HAP-1 (cell line): ENCODE measurements around the gene IL9.
"Not testable (repeated sequence)": the region's sequence is repeated elsewhere in the genome, so short reads cannot be mapped to it uniquely, and the experiment has no call there.

Experiments used
- DNase-seq, 2 experiments: peaks; one replicate each; pipeline ENCODE4 v3.0.0-alpha.2; 2016 to 2020; ENCODE audit warnings: low spot score in 2 of 2
- H3K27me3 ChIP-seq: fragments of 250-450 bp; sonication (Bioruptor Pico); 2 replicates; pipeline ENCODE4 v1.5.1; 2020; ENCODE audit warnings: low read depth, mild to moderate bottlenecking, moderate library complexity
- H3K36me3 ChIP-seq: fragments of 250-450 bp; sonication (Bioruptor Pico); replicated peaks from 2 replicates; pipeline ENCODE4 v1.5.1; 2020; ENCODE audit warnings: mild to moderate bottlenecking
- H3K4me1 ChIP-seq: fragments of 250-450 bp; sonication (Bioruptor Pico); 2 replicates; pipeline ENCODE4 v1.5.1; 2020; ENCODE audit warnings: mild to moderate bottlenecking
- H3K4me3 ChIP-seq: fragments of 250-450 bp; sonication (Bioruptor Pico); 2 replicates; pipeline ENCODE4 v1.5.1; 2020; ENCODE audit warnings: mild to moderate bottlenecking, moderate library complexity
- H3K9me3 ChIP-seq: fragments of 250-450 bp; sonication (Bioruptor Pico); 2 replicates; pipeline ENCODE4 v1.5.1; 2020; ENCODE audit warnings: mild to moderate bottlenecking, moderate library complexity
- in situ Hi-C: fragments of 300-500 bp; cut with MboI; formaldehyde crosslinking; loops from 3 replicates; pipeline ENCODE4 v1.14.3; 2020; ENCODE audit warnings: low sequenced_read_pairs, inconsistent platforms, mixed read lengths

The IL9 gene

DNA sequence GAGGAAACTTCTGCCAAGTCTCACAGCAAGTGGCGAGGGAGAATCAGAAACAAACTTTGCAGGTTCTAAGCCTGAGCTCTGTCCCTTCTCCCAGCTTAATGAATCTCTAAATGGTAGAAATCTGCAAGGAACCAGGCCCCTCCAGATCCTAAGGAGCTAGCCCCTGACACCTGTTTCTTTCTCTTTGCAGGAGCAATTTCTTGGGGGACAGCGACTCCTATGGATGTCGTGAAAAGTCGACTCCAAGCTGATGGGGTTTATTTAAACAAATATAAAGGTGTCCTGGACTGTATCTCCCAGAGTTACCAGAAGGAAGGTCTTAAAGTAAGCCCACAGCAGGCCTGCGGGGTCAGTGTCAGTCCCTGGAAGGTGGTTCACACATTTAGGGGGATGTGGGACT is 21.8 kb downstream of the IL9 start:
- DNase-seq = no peak
- in situ Hi-C loops = no loop called here
- no peaks in the 10 kb centered on the region for H3K4me1 ChIP-seq
- H3K9me3 ChIP-seq = no peaks in the 10 kb centered on the region
- no peak overlapping the region for H3K4me3 ChIP-seq
- no peaks in the 10 kb centered on the region for H3K36me3 ChIP-seq
- H3K27me3 ChIP-seq = peaks cover 2% of the 10 kb centered on the region; the same call in 1 of the 2 replicates

GRCh38 chr5:135871268-135871915 is 24.2 kb downstream of the IL9 start:
- no peak overlapping the region for H3K4me3 ChIP-seq
- in situ Hi-C loops = no loop called here
- no peaks in the 10 kb centered on the region for H3K9me3 ChIP-seq
- peaks cover 2% of the 10 kb centered on the region; the same call in 1 of the 2 replicates for H3K27me3 ChIP-seq
- H3K36me3 ChIP-seq = no peaks in the 10 kb centered on the region
- no peaks in the 10 kb centered on the region for H3K4me1 ChIP-seq
- DNase-seq = no peak

DNA sequence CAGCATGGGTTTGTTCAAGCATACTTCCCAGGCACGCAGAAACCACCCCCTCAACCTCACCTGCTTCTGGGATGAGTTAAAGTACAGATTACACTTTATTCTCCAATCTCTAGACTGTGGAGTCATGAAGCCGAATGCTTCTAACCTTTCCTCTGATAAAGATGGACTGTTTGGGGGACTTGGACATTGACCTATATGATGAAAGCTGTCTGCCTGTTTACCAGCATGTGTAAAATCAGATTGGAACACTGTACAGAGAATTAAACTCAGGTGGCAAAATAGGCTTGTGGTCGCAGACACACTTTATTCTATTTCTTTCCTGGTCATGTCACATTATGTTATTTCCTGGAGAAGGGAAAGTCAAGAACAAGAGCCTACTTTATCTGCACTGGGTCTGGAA is 25.7 kb downstream of the IL9 start:
- in situ Hi-C loops = no loop called here
- H3K36me3 ChIP-seq = no peaks in the 10 kb centered on the region
- DNase-seq = no peak
- no peaks in the 10 kb centered on the region for H3K4me1 ChIP-seq
- H3K4me3 ChIP-seq = no peak overlapping the region
- H3K9me3 ChIP-seq = no peaks in the 10 kb centered on the region
- peaks cover 2% of the 10 kb centered on the region; the same call in 1 of the 2 replicates for H3K27me3 ChIP-seq

DNA sequence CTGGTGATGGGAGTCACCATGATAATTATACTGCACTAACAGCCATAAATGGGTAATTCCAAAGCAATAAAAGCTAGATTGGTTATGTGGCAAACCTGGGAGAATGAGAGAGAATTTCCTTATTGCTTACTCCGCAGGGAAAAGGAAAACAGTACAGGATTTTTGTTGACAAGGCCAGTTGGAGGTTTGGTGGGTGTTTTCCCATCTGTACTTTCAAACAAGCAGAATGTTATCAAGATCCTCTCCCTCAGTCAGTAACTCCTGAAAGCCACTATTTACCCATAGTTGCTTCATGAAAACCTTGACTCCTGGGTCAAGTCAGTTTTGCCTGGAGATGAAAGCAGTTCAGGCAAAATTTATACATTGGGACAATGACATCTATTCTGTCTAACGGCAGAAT is 26.4 kb downstream of the IL9 start:
- Histone ChIP-seq H3K4me1 (no peaks in the 10 kb centered on the region), H3K27me3 (no peaks in the 10 kb centered on the region), H3K36me3 (no peaks in the 10 kb centered on the region), H3K4me3 (no peak overlapping the region), H3K9me3 (no peaks in the 10 kb centered on the region)
- DNase-seq = no peak
- in situ Hi-C loops = no loop called here

DNA sequence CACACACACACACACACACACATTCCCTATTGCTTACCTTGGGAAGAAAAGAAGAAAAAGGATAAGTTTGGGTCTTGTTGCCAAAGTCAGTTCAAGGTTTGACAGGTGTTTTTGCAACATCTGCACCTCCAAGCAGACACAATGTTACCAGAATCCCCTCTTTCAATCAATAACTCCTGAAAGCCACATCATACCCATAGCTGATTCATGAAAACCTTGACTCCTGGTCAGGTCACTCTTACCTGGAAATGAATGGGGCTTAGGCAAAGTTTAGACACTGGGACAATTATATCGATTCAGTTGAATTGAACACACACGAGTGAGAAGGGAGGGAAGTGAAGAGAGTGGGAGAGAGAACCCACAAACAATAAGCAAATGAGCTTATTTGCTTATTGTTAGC is 27.0 kb downstream of the IL9 start:
- H3K27me3 ChIP-seq = no peaks in the 10 kb centered on the region
- H3K4me1 ChIP-seq = no peaks in the 10 kb centered on the region
- H3K36me3 ChIP-seq = no peaks in the 10 kb centered on the region
- no peak overlapping the region for H3K4me3 ChIP-seq
- H3K9me3 ChIP-seq = no peaks in the 10 kb centered on the region
- in situ Hi-C loops = no loop called here
- DNase-seq = no peak

GRCh38 chr5:135867599-135867998 is 28.0 kb downstream of the IL9 start:
- no peaks in the 10 kb centered on the region for H3K4me1 ChIP-seq
- DNase-seq = no peak
- H3K9me3 ChIP-seq = no peaks in the 10 kb centered on the region
- no peak overlapping the region for H3K4me3 ChIP-seq
- no peaks in the 10 kb centered on the region for H3K36me3 ChIP-seq
- in situ Hi-C loops = no loop called here
- no peaks in the 10 kb centered on the region for H3K27me3 ChIP-seq

DNA sequence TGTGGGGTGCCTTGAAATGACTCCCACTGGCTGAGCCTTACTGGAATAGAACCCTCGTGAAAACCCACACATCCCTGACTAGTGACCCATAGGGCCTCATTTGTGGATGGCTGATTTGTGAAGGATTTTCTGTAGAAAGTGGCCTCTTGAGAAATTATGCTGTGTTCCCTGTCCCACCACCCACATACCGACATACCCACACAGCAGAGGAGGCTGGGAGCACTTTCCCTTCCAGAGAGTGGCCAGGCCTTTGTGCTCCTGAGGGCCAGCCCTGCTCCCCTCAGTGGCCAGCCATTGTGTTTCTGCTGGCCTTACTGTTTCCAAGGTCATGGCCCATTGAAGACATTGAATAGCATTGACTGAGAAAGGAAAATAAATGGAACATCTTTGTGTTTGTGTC is 29.6 kb downstream of the IL9 start:
- no peaks in the 10 kb centered on the region for H3K4me1 ChIP-seq
- no peak overlapping the region for H3K4me3 ChIP-seq
- no peaks in the 10 kb centered on the region for H3K27me3 ChIP-seq
- in situ Hi-C loops = no loop called here
- no peaks in the 10 kb centered on the region for H3K36me3 ChIP-seq
- no peak for DNase-seq
- no peaks in the 10 kb centered on the region for H3K9me3 ChIP-seq

DNA sequence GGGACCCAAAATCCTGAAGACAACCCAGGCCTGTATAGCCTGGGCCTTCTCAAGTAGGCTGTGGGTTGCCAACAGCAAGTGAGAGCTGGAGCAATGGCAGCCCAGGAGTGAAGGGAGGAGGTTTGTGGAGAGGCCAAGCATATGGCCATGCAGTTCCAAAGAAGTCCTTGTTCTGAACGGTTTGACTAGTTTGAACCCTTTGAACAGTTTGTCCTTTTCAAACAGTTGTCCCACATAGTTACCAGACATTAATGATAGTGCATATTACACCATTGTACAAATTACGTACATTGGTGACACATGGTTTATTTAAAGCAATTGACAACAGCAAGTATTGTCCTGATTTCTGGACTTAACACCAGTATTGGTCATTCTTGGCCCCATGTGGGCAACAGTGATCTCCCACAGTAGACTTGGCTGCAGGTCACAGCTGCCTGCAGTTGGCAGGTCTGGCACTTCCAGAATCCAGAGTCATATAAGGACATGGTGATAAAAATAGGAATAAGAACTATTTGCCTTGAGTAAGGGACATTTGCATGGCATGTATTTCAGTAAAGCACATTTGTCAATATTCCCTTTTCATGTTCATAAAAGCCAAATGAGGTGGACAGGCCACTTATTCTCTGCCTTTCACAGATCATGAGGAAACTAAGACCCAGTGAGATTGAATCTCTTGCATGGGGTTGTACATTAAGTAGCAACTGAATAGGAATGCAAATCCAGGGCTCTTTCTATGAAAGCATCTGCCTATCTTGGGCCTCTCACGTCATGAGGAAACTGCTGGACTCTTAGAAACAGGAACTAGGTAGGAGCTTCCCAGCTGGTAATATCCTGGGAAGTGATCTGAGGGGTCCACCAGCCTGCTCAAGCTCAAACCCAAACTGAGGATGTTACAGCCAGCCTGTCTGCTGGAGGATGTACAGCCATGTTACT is 30.9 kb downstream of the IL9 start:
- no peaks in the 10 kb centered on the region for H3K36me3 ChIP-seq
- no peaks in the 10 kb centered on the region for H3K9me3 ChIP-seq
- no peak overlapping the region for H3K4me3 ChIP-seq
- no peak for DNase-seq
- H3K4me1 ChIP-seq = no peaks in the 10 kb centered on the region
- no peaks in the 10 kb centered on the region for H3K27me3 ChIP-seq
- in situ Hi-C loops = no loop called here

DNA sequence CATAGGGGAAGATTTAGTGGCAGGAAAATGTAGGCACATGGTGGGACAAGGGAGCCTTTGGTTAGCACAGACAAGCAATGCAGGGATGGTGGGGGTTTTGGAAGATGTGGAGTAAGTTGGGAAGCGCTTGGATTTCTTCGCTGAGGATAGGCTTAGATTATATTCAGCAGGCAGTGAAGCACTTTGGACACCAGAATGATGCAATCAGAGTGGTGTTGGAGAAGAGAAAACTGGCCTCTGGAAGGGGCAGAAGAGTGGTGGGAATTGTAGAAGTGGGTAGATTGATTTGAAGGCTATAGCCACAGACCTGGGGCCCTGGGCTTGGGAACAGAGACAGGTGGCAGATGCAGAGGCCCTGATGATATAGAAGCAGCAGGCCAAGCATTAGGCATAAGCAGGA is 32.9 kb downstream of the IL9 start:
- Histone ChIP-seq H3K4me3 (no peak overlapping the region), H3K9me3 (no peaks in the 10 kb centered on the region), H3K4me1 (no peaks in the 10 kb centered on the region), H3K27me3 (no peaks in the 10 kb centered on the region), H3K36me3 (no peaks in the 10 kb centered on the region)
- DNase-seq = no peak
- in situ Hi-C loops = no loop called here

DNA sequence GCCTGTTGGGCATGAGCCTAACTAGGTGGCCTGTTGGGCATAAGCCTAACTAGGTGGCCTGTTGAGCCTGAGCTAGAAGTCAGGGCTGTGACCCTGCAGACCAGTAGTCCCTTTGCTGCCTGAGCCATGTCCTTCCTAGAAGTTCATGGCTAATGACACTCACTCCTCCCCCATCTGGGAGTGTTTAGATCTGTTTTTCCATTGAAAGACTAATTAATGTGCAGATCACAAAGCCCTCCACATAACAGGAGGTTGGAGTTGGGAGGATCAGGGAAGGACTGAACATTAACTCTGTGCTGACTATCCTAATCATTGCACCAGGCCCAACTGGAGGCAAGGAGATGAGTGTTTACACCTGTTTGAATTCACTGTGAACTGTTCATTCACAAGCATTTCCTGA is 33.6 kb downstream of the IL9 start:
- no peaks in the 10 kb centered on the region for H3K27me3 ChIP-seq
- H3K4me3 ChIP-seq = no peak overlapping the region
- H3K9me3 ChIP-seq = no peaks in the 10 kb centered on the region
- H3K36me3 ChIP-seq = no peaks in the 10 kb centered on the region
- in situ Hi-C loops = no loop called here
- no peak for DNase-seq
- no peaks in the 10 kb centered on the region for H3K4me1 ChIP-seq

DNA sequence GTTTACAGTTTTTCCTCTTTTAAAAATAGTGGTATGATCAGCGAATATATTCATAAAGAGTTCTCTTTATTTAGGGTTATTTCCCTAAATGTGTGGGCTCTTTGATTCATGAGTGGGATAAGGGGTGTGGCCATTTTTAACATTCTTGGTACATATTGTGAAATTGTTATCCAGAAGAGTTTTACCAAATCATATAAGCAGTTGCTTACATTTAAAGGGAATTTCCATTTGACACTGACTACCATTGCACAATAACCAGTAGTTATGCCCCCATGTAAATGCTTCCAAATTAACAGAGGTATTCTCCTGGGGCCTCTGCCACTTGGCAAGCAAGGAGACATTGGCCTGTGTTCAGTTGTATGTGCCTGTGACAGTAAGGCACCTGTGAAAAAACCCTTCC is 34.0 kb downstream of the IL9 start:
- H3K4me1 ChIP-seq = no peaks in the 10 kb centered on the region
- no peaks in the 10 kb centered on the region for H3K9me3 ChIP-seq
- in situ Hi-C loops = no loop called here
- no peaks in the 10 kb centered on the region for H3K27me3 ChIP-seq
- no peaks in the 10 kb centered on the region for H3K36me3 ChIP-seq
- DNase-seq = no peak
- no peak overlapping the region for H3K4me3 ChIP-seq

DNA sequence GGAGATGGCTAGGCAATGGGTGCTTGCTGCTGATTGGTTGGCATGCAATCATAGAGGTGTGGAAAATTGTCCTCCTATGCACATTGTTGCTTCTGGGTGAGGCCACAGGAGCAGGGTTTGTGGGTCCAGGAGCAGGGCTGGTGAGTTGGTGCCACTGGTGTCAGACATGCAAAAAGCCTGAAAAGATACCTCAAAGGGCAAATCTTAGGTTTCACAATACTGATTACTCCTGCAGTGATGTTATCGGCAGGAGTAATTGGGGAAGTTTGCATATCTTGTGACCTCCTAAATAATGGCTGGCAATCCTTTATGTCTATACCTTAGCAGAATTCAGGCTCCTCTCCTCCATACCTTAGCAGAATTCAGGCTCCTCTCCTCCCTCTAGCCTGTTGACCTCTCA is 36.0 kb downstream of the IL9 start:
- H3K4me1 ChIP-seq = no peaks in the 10 kb centered on the region
- DNase-seq = no peak
- H3K4me3 ChIP-seq = no peak overlapping the region
- no peaks in the 10 kb centered on the region for H3K36me3 ChIP-seq
- no peaks in the 10 kb centered on the region for H3K27me3 ChIP-seq
- no peaks in the 10 kb centered on the region for H3K9me3 ChIP-seq
- in situ Hi-C loops = no loop called here

- in situ Hi-C loops, H3K4me1 ChIP-seq, H3K9me3 ChIP-seq, DNase-seq, H3K4me3 ChIP-seq, H3K36me3 ChIP-seq, H3K27me3 ChIP-seq: not testable (repeated sequence)
Measured at GRCh38 chr5:135859186-135859585, 36.5 kb downstream of the IL9 start.

DNA sequence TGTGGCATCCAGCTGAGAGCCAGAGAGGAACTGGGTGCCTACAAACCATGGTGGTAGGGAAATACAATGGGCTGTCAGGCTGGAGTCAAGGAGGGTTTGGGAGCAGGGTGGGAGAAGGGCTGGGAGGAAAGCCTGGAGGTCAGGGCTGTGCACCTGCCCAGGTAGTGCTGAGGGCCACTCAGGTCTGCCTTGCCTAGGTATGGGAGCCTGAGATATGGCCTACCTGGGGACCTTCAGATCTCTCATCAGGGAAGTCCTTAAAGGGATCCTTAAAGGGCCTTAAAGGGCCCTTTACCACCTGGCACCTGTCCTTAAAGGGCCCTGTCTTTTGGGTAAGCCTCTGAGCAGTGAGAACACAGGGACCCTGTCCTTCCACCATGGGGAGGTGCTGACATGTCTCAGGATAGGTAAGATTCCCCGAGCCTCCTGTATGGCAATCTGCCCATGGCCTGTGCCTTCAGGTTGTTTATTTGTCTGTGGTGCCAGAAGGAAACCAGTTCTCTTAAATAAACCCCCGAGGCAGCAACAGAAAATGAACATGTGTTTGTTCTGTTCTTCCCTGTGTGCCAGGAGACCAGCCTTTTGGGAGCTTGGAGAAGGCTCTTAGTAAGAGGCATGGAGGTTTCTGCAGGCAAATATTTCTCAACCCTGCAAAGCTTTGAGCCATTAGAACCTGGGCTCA is 37.9 kb downstream of the IL9 start:
- in situ Hi-C loops = no loop called here
- Histone ChIP-seq H3K27me3 (no peaks in the 10 kb centered on the region), H3K36me3 (no peaks in the 10 kb centered on the region), H3K4me1 (no peaks in the 10 kb centered on the region), H3K4me3 (no peak overlapping the region), H3K9me3 (no peaks in the 10 kb centered on the region)
- no peak for DNase-seq
